ENCODE results near the gene FGD5. TPM values are rescaled to one million over a fixed set of nuclear protein-coding genes. Genes with fewer than 3 reads are reported as not detected.

The FGD5 gene
- polyA plus RNA-seq, 1 donor (not counting 4 experiments of a cell fraction or from before 2014, with no cell fraction given): not detected

- H3K9me3 ChIP-seq (ENCODE audit: control insufficient read depth, low read depth, low read length): no peaks in the 10 kb centered on the region
- no peak overlapping the region for H3K4me2 ChIP-seq (ENCODE audit: control insufficient read depth, extremely low read depth, insufficient read depth, low read depth, low read length)
- peaks cover 18% of the 10 kb centered on the region for H3K27me3 ChIP-seq (ENCODE audit: control insufficient read depth, extremely low read depth, insufficient read depth, low read length)
- H3K4me1 ChIP-seq (ENCODE audit: control insufficient read depth, extremely low read depth, insufficient read depth, low read length): no peaks in the 10 kb centered on the region
- H3K27ac ChIP-seq (ENCODE audit: control insufficient read depth, insufficient read depth, low read length): no peak overlapping the region
- no peaks in the 10 kb centered on the region for H4K20me1 ChIP-seq (ENCODE audit: control insufficient read depth, extremely low read depth, insufficient read depth, low read length)
- H2AFZ ChIP-seq (ENCODE audit: control insufficient read depth, low read length): no peak overlapping the region
- H3K9ac ChIP-seq (ENCODE audit: control insufficient read depth, extremely low read depth, insufficient read depth, low read length): no peak overlapping the region
- FAIRE-seq (no peak), DNase-seq (ENCODE audit: low read depth, low spot score) (no peak)
- H3K4me3 ChIP-seq (ENCODE audit: control insufficient read depth in 2 of 3, extremely low read depth in 1 of 3, insufficient read depth in 2 of 3, low read depth in 1 of 3, low read length in 3 of 3): no peak overlapping the region
- TF ChIP-seq CTCF (optimal IDR thresholded peaks at IDR 0.05 in 1 of 3, IDR thresholded peaks at IDR 0.05 in 1 of 3, conservative IDR thresholded peaks at IDR 0.05 in 1 of 3; ENCODE audit: extremely low read depth in 1 of 3, insufficient read depth in 2 of 3, low read length in 3 of 3): no peak
- TF ChIP-seq EZH2 (IDR thresholded peaks at IDR 0.05; ENCODE audit: low read length): no peak
- dilution Hi-C loops (cut with MboI; ENCODE audit: extremely low pct_ligation_motif_present, low sequenced_read_pairs): loop anchor here (5.0 kb wide), 1 partner anchor 50 kb away; no protein-coding TSS in a partner anchor
- no peaks in the 10 kb centered on the region for H3K9me1 ChIP-seq (ENCODE audit: control insufficient read depth, extremely low read depth, insufficient read depth, low read length)
- no peaks in the 10 kb centered on the region for H3K36me3 ChIP-seq (ENCODE audit: control insufficient read depth in 2 of 2, extremely low read depth in 1 of 2, insufficient read depth in 2 of 2, low read length in 2 of 2)
- no peaks in the 10 kb centered on the region for H3K79me2 ChIP-seq (ENCODE audit: control insufficient read depth, insufficient read depth, low read length)
These were observed 18.6 kb downstream of the FGD5 start for GRCh38 chr3:14837186-14837877.

GRCh38 chr3:14837878-14838258 is 19.1 kb downstream of the FGD5 start:
- Histone ChIP-seq H3K9ac (ENCODE audit: control insufficient read depth, extremely low read depth, insufficient read depth, low read length) (no peak overlapping the region), H4K20me1 (ENCODE audit: control insufficient read depth, extremely low read depth, insufficient read depth, low read length) (no peaks in the 10 kb centered on the region), H3K4me1 (ENCODE audit: control insufficient read depth, extremely low read depth, insufficient read depth, low read length) (no peaks in the 10 kb centered on the region), H3K4me2 (ENCODE audit: control insufficient read depth, extremely low read depth, insufficient read depth, low read depth, low read length) (no peak overlapping the region), H3K9me3 (ENCODE audit: control insufficient read depth, low read depth, low read length) (no peaks in the 10 kb centered on the region), H3K27ac (ENCODE audit: control insufficient read depth, insufficient read depth, low read length) (no peak overlapping the region), H3K36me3 (ENCODE audit: control insufficient read depth in 2 of 2, extremely low read depth in 1 of 2, insufficient read depth in 2 of 2, low read length in 2 of 2) (no peaks in the 10 kb centered on the region), H3K4me3 (ENCODE audit: control insufficient read depth in 2 of 3, extremely low read depth in 1 of 3, insufficient read depth in 2 of 3, low read depth in 1 of 3, low read length in 3 of 3) (no peak overlapping the region), H3K9me1 (ENCODE audit: control insufficient read depth, extremely low read depth, insufficient read depth, low read length) (no peaks in the 10 kb centered on the region), H2AFZ (ENCODE audit: control insufficient read depth, low read length) (no peak overlapping the region), H3K27me3 (ENCODE audit: control insufficient read depth, extremely low read depth, insufficient read depth, low read length) (peaks cover 19% of the 10 kb centered on the region), H3K79me2 (ENCODE audit: control insufficient read depth, insufficient read depth, low read length) (no peaks in the 10 kb centered on the region)
- dilution Hi-C loops (cut with MboI; ENCODE audit: extremely low pct_ligation_motif_present, low sequenced_read_pairs): loop anchor here (5.0 kb wide), 1 partner anchor 51 kb away; no protein-coding TSS in a partner anchor
- no peak for TF ChIP-seq EZH2 (IDR thresholded peaks at IDR 0.05; ENCODE audit: low read length)
- TF ChIP-seq CTCF (optimal IDR thresholded peaks at IDR 0.05 in 1 of 3, IDR thresholded peaks at IDR 0.05 in 1 of 3, conservative IDR thresholded peaks at IDR 0.05 in 1 of 3; ENCODE audit: extremely low read depth in 1 of 3, insufficient read depth in 2 of 3, low read length in 3 of 3): no peak
- FAIRE-seq (no peak), DNase-seq (ENCODE audit: low read depth, low spot score) (no peak)

All from keratinocyte (primary cell).